H9 (cell line): ENCODE measurements around the gene SIN3B. TPM values are rescaled to one million over a fixed set of nuclear protein-coding genes. Genes with fewer than 3 reads are reported as not detected.

Experiments
- DNase-seq: peaks from one replicate; pipeline ENCODE4 v3.0.0-alpha.2; 2017
- H2AFZ ChIP-seq: one replicate; pipeline ENCODE4 v1.6.1; 2013; ENCODE audit warnings: mild to moderate bottlenecking, low read length, control low read depth, moderate library complexity
- H2AK5ac ChIP-seq: 2 replicates; pipeline ENCODE4 v1.6.1; 2013; ENCODE audit warnings: low read length, control low read depth, mixed read lengths; ENCODE audit not compliant: insufficient read length
- H2BK120ac ChIP-seq: one replicate; pipeline ENCODE4 v1.6.1; 2013; ENCODE audit warnings: low read depth, mild to moderate bottlenecking, low read length, control low read depth, inconsistent platforms; ENCODE audit not compliant: poor library complexity, severe bottlenecking
- H2BK12ac ChIP-seq: 2 replicates; pipeline ENCODE4 v1.6.1; 2013; ENCODE audit warnings: low read length, control low read depth, mixed read lengths, low read depth; ENCODE audit not compliant: insufficient read length
- H2BK15ac ChIP-seq: 2 replicates; pipeline ENCODE4 v1.6.1; 2013; ENCODE audit warnings: low read depth, low read length, control low read depth
- H2BK20ac ChIP-seq: one replicate; pipeline ENCODE4 v1.6.1; 2013; ENCODE audit warnings: low read depth, mild to moderate bottlenecking, low read length, control low read depth, inconsistent platforms; ENCODE audit not compliant: poor library complexity, severe bottlenecking
- H2BK5ac ChIP-seq: 2 replicates; pipeline ENCODE4 v1.6.1; 2013; ENCODE audit warnings: low read length, control low read depth, mixed read lengths; ENCODE audit not compliant: insufficient read length
- H3K14ac ChIP-seq: 2 replicates; pipeline ENCODE4 v1.6.1; 2013; ENCODE audit warnings: low read length, control low read depth; ENCODE audit not compliant: insufficient read depth
- H3K18ac ChIP-seq: 2 replicates; pipeline ENCODE4 v1.6.1; 2013; ENCODE audit warnings: low read depth, mild to moderate bottlenecking, mixed read lengths, low read length, control low read depth; ENCODE audit not compliant: insufficient read length
- H3K23ac ChIP-seq: 2 replicates; pipeline ENCODE4 v1.6.1; 2013; ENCODE audit warnings: low read length, control low read depth, mixed read lengths, low read depth; ENCODE audit not compliant: insufficient read length
- H3K23me2 ChIP-seq: 2 replicates; pipeline ENCODE4 v1.6.1; 2013; ENCODE audit warnings: low read depth, mild to moderate bottlenecking, mixed read lengths, low read length, control low read depth; ENCODE audit not compliant: insufficient read length, poor library complexity, severe bottlenecking
- H3K27ac ChIP-seq: 2 replicates; pipeline ENCODE4 v1.5.1; 2013; ENCODE audit warnings: low read length, control low read depth, mixed read lengths, low read depth; ENCODE audit not compliant: insufficient read length
- H3K27me3 ChIP-seq: 2 replicates; pipeline ENCODE4 v1.6.1; 2013; ENCODE audit warnings: low read length, control low read depth, inconsistent platforms; ENCODE audit not compliant: insufficient read depth
- H3K4ac ChIP-seq: 2 replicates; pipeline ENCODE4 v1.6.1; 2013; ENCODE audit warnings: low read depth, mild to moderate bottlenecking, control low read depth, inconsistent platforms, low read length, moderate library complexity
- H3K4me1 ChIP-seq: 2 replicates; pipeline ENCODE4 v1.6.1; 2013; ENCODE audit warnings: low read length, control low read depth, inconsistent platforms; ENCODE audit not compliant: insufficient read depth
- H3K4me2 ChIP-seq: 2 replicates; pipeline ENCODE4 v1.6.1; 2013; ENCODE audit warnings: low read length, control low read depth, mixed read lengths; ENCODE audit not compliant: insufficient read length, insufficient read depth
- H3K56ac ChIP-seq: 2 replicates; pipeline ENCODE4 v1.6.1; 2013; ENCODE audit warnings: low read depth, mild to moderate bottlenecking, mixed read lengths, low read length, control low read depth; ENCODE audit not compliant: insufficient read length
- H3K79me1 ChIP-seq: 2 replicates; pipeline ENCODE4 v1.6.1; 2013; ENCODE audit warnings: low read depth, mild to moderate bottlenecking, moderate library complexity, low read length, control low read depth, inconsistent platforms; ENCODE audit not compliant: insufficient read depth, poor library complexity, severe bottlenecking
- H3K79me2 ChIP-seq: 2 replicates; pipeline ENCODE4 v1.6.1; 2013; ENCODE audit warnings: low read length, control low read depth, inconsistent platforms; ENCODE audit not compliant: insufficient read depth
- H3K9ac ChIP-seq: 2 replicates; pipeline ENCODE4 v1.6.1; 2013; ENCODE audit warnings: low read length, control low read depth, mixed read lengths; ENCODE audit not compliant: insufficient read length; ENCODE audit errors: extremely low read depth
- H3K9me3 ChIP-seq: one replicate; pipeline ENCODE4 v1.6.1; 2013; ENCODE audit warnings: low read depth, low read length, inconsistent platforms; ENCODE audit not compliant: control insufficient read depth
- H3T11ph ChIP-seq: one replicate; pipeline ENCODE4 v1.6.1; 2013; ENCODE audit warnings: mild to moderate bottlenecking, low read length, control low read depth, inconsistent platforms
- H4K20me1 ChIP-seq: one replicate; pipeline ENCODE4 v1.6.1; 2013; ENCODE audit not compliant: control insufficient read depth, insufficient read length, insufficient read depth
- H4K5ac ChIP-seq: 2 replicates; pipeline ENCODE4 v1.6.1; 2013; ENCODE audit warnings: low read depth, mild to moderate bottlenecking, mixed read lengths, low read length, control low read depth; ENCODE audit not compliant: insufficient read length
- H4K8ac ChIP-seq: replicated peaks from 2 replicates; pipeline ENCODE4 v1.6.1; 2013; ENCODE audit warnings: low read length, control low read depth, mixed read lengths, low read depth; ENCODE audit not compliant: insufficient read length
- H4K91ac ChIP-seq: 2 replicates; pipeline ENCODE4 v1.6.1; 2013; ENCODE audit warnings: low read depth, mild to moderate bottlenecking, moderate library complexity, mixed read lengths, low read length, control low read depth; ENCODE audit not compliant: insufficient read length
- H3K27ac Mint-ChIP-seq, 3 experiments: 2 replicates in 2 of 3; 3 replicates in 1 of 3; pipeline ENCODE4 v1.8.0; 2020 to 2021; ENCODE audit warnings: mixed read lengths in 3 of 3, mild to moderate bottlenecking in 1 of 3, moderate library complexity in 1 of 3
- H3K27me3 Mint-ChIP-seq: 2 replicates; pipeline ENCODE4 v1.8.0; 2021; ENCODE audit warnings: low read depth, mild to moderate bottlenecking, moderate library complexity, mixed read lengths
- H3K36me3 Mint-ChIP-seq, 3 experiments: 2 replicates in 2 of 3; 3 replicates in 1 of 3; pipeline ENCODE4 v1.8.0; 2020 to 2021; ENCODE audit warnings: low read depth in 3 of 3, mixed read lengths in 3 of 3; ENCODE audit not compliant: insufficient read depth in 1 of 3
- H3K4me1 Mint-ChIP-seq, 2 experiments: 2 replicates each; pipeline ENCODE4 v1.8.0; 2020; ENCODE audit warnings: mixed read lengths in 2 of 2
- H3K4me3 Mint-ChIP-seq, 2 experiments: 2 replicates in 1 of 2; 3 replicates in 1 of 2; pipeline ENCODE4 v1.8.0; 2020 to 2021; ENCODE audit warnings: mild to moderate bottlenecking in 2 of 2, mixed read lengths in 2 of 2, moderate library complexity in 1 of 2
- H3K9me3 Mint-ChIP-seq, 2 experiments: 2 replicates in 1 of 2; 3 replicates in 1 of 2; pipeline ENCODE4 v1.8.0; 2020; ENCODE audit warnings: mild to moderate bottlenecking in 2 of 2, mixed read lengths in 2 of 2, moderate library complexity in 1 of 2
- CTCF ChIP-seq: fragments of 200-600 bp; sonication (generic); conservative IDR thresholded peaks from 3 replicates; pipeline ENCODE4 v1.8.0; 2021; ENCODE audit warnings: antibody characterized with exemption, mild to moderate bottlenecking
- WGBS: extraction: QIAGEN DNeasy Blood & Tissue Kit; methylation state at CpG from one replicate; pipeline ENCODE4 v1.1.7; 2013; ENCODE audit warnings: missing lambda C conversion rate, low lambda C conversion rate, mixed read lengths; ENCODE audit not compliant: insufficient read length; ENCODE audit errors: extremely low coverage; 5-methylcytosine and 5-hydroxymethylcytosine counted together
- total RNA-seq: library from RNA; stranded (reverse); gene quantifications from 2 replicates; pipeline ENCODE4 v1.2.1, GENCODE V29; 2021

SIN3B gene
- total RNA-seq, 1 experiment from 2014 or later, result 72.7 TPM

- TF ChIP-seq CTCF, result no peak
- no peak overlapping the region for H3K56ac ChIP-seq
- H3K4me1 Mint-ChIP-seq, result peaks cover 0 to 4% of the 10 kb centered on the region in 2 experiments; a peak in 1 of 4 replicates
These were observed 29.5 kb upstream of the SIN3B start for GRCh38 chr19:16799740-16800139.

More at GRCh38 chr19:16799740-16800139, 29.5 kb upstream of the SIN3B start:
- H2AK5ac ChIP-seq, result no peak overlapping the region
- H3K9me3 ChIP-seq, result no peaks in the 10 kb centered on the region
- H3K27me3 ChIP-seq, result no peaks in the 10 kb centered on the region
- no peak overlapping the region for H3K4ac ChIP-seq
- no peak overlapping the region for H3K14ac ChIP-seq
- no peaks in the 10 kb centered on the region for H3K4me1 ChIP-seq
- H3K18ac ChIP-seq, result no peak overlapping the region
- H3K9ac ChIP-seq, result no peak overlapping the region
- H3K79me1 ChIP-seq, result no peaks in the 10 kb centered on the region
- H3K27ac ChIP-seq, result no peak overlapping the region
- no peak overlapping the region for H3T11ph ChIP-seq
- Mint-ChIP-seq H3K4me3 (no peak overlapping the region), H3K36me3 (peaks cover 3 to 13% (median 6%) of the 10 kb centered on the region in 3 experiments; a peak in 6 of 7 replicates), H3K27ac (peak overlapping the region in 1 of 3 experiments; percentile 79; a peak in 1 of 7 replicates), H3K27me3 (no peaks in the 10 kb centered on the region; the same call in 1 of the 2 replicates), H3K9me3 (peaks cover 10 to 17% of the 10 kb centered on the region in 2 experiments)
- H3K4me2 ChIP-seq, result no peak overlapping the region
- no peaks in the 10 kb centered on the region for H4K20me1 ChIP-seq
- no peak overlapping the region for H4K5ac ChIP-seq
- H2AFZ ChIP-seq, result no peak overlapping the region
- H3K23me2 ChIP-seq, result no peaks in the 10 kb centered on the region
- H2BK20ac ChIP-seq, result no peak overlapping the region
- no peak for DNase-seq
- H3K23ac ChIP-seq, result no peak overlapping the region
- no peak overlapping the region for H2BK12ac ChIP-seq
- H4K91ac ChIP-seq, result no peak overlapping the region
- no peaks in the 10 kb centered on the region for H3K79me2 ChIP-seq
- no peak overlapping the region for H4K8ac ChIP-seq
- whole genome bisulfite sequencing, result no CpG with 5 or more reads among the region's 16 CpGs
- H2BK120ac ChIP-seq, result no peak overlapping the region
- H2BK5ac ChIP-seq, result no peak overlapping the region
- H2BK15ac ChIP-seq, result no peak overlapping the region
